Osteoblast (primary cell): ENCODE results near the gene HCFC1R1. TPM values are rescaled to one million over a fixed set of nuclear protein-coding genes. Genes with fewer than 3 reads are reported as not detected.

Experiments
- DNase-seq: peaks from one replicate; pipeline ENCODE4 v3.0.0; 2011; ENCODE audit warnings: low spot score, mixed read lengths; ENCODE audit not compliant: insufficient read length; ENCODE audit errors: missing footprints
- H2AFZ ChIP-seq: 2 replicates; pipeline ENCODE4 v1.6.0; 2011; ENCODE audit warnings: mild to moderate bottlenecking, low read length
- H3K27ac ChIP-seq: 2 replicates; pipeline ENCODE4 v1.5.1; 2011; ENCODE audit warnings: mild to moderate bottlenecking, low read depth, low read length, moderate library complexity
- H3K27me3 ChIP-seq: 2 replicates; pipeline ENCODE4 v1.6.0; 2012; ENCODE audit warnings: mild to moderate bottlenecking, control low read depth, inconsistent platforms, low read length, moderate library complexity; ENCODE audit not compliant: insufficient read depth
- H3K36me3 ChIP-seq: 2 replicates; pipeline ENCODE4 v1.5.1; 2011; ENCODE audit warnings: mild to moderate bottlenecking, low read length, control low read depth, moderate library complexity; ENCODE audit not compliant: insufficient read depth
- H3K4me1 ChIP-seq: 2 replicates; pipeline ENCODE4 v1.5.1; 2011; ENCODE audit warnings: mild to moderate bottlenecking, low read length, control low read depth, moderate library complexity; ENCODE audit not compliant: insufficient read depth
- H3K4me2 ChIP-seq: 2 replicates; pipeline ENCODE4 v1.6.0; 2011; ENCODE audit warnings: mild to moderate bottlenecking, low read length; ENCODE audit not compliant: insufficient read depth
- H3K4me3 ChIP-seq: fragments of 200-600 bp; sonication (generic); 3 replicates; pipeline ENCODE4 v1.5.1; 2012; ENCODE audit warnings: mild to moderate bottlenecking, low read length, inconsistent platforms; ENCODE audit not compliant: insufficient read depth
- H3K79me2 ChIP-seq: 2 replicates; pipeline ENCODE4 v1.6.0; 2012; ENCODE audit warnings: mild to moderate bottlenecking, low read length, control low read depth, inconsistent platforms; ENCODE audit not compliant: insufficient read depth
- H3K9me3 ChIP-seq: 2 replicates; pipeline ENCODE4 v1.5.1; 2011; ENCODE audit warnings: low read depth, low read length, control low read depth
- H4K20me1 ChIP-seq: 2 replicates; pipeline ENCODE4 v1.6.0; 2012; ENCODE audit warnings: mild to moderate bottlenecking, low read length, control low read depth; ENCODE audit not compliant: insufficient read depth
- total RNA-seq: library from RNA; depleted of rRNA; stranded (reverse); fragments of >200 nt; gene quantifications from 2 replicates; pipeline ENCODE4 v1.2.3, GENCODE V29; 2012
- TF ChIP-seq, protein P1 (sequence below): IDR thresholded peaks from 2 replicates; pipeline ENCODE4 v1.5.1; 2011; ENCODE audit warnings: mild to moderate bottlenecking, low read depth, low read length, moderate library complexity; ENCODE audit errors: extremely low read depth

HCFC1R1 gene
- total RNA-seq, 1 donor = 20.3 TPM

DNA sequence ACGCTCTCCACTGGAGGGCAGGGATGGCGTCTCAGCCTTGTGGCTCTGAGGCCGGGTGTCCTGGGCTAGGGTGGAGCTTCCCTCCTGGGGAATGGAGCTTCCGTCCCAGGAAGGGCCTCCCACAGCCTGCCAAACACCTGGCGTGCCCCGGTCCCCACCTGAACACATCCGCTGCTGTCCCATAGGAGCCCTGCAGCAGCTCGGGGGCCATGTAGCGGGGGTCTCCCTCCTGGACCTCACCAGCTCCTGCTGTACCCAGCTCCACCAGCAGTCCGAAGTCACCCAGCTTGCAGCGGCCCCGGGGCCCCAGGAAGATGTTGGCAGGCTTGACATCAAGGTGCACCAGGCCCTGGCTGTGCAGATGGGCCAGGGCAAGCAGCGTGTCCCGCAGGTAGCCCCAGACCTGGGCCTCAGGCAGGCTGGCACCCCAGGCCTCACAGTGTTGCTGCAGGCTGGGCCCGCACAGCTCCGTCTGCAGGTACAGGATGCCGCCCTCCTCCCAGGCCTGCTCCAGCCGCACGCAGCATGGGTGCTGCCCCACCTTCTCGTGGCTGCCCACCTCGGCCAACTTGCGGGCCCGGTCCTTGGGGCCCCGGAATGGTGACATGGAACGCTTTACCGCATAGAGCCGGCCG lies 48.5 kb downstream of the HCFC1R1 start:
- H3K79me2 ChIP-seq = peaks cover 10% of the 10 kb centered on the region
- H3K9me3 ChIP-seq = no peaks in the 10 kb centered on the region
- no peak for DNase-seq
- peaks cover 12% of the 10 kb centered on the region for H4K20me1 ChIP-seq
- H3K4me1 ChIP-seq = peaks cover 7% of the 10 kb centered on the region
- no peaks in the 10 kb centered on the region for H3K36me3 ChIP-seq
- no peak overlapping the region for H3K4me2 ChIP-seq
- H3K4me3 ChIP-seq = no peak overlapping the region
- no peak overlapping the region for H2AFZ ChIP-seq
- TF ChIP-seq, protein P1, sequence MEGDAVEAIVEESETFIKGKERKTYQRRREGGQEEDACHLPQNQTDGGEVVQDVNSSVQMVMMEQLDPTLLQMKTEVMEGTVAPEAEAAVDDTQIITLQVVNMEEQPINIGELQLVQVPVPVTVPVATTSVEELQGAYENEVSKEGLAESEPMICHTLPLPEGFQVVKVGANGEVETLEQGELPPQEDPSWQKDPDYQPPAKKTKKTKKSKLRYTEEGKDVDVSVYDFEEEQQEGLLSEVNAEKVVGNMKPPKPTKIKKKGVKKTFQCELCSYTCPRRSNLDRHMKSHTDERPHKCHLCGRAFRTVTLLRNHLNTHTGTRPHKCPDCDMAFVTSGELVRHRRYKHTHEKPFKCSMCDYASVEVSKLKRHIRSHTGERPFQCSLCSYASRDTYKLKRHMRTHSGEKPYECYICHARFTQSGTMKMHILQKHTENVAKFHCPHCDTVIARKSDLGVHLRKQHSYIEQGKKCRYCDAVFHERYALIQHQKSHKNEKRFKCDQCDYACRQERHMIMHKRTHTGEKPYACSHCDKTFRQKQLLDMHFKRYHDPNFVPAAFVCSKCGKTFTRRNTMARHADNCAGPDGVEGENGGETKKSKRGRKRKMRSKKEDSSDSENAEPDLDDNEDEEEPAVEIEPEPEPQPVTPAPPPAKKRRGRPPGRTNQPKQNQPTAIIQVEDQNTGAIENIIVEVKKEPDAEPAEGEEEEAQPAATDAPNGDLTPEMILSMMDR = no peak
- H3K27me3 ChIP-seq = no peaks in the 10 kb centered on the region
- no peak overlapping the region for H3K27ac ChIP-seq

DNA sequence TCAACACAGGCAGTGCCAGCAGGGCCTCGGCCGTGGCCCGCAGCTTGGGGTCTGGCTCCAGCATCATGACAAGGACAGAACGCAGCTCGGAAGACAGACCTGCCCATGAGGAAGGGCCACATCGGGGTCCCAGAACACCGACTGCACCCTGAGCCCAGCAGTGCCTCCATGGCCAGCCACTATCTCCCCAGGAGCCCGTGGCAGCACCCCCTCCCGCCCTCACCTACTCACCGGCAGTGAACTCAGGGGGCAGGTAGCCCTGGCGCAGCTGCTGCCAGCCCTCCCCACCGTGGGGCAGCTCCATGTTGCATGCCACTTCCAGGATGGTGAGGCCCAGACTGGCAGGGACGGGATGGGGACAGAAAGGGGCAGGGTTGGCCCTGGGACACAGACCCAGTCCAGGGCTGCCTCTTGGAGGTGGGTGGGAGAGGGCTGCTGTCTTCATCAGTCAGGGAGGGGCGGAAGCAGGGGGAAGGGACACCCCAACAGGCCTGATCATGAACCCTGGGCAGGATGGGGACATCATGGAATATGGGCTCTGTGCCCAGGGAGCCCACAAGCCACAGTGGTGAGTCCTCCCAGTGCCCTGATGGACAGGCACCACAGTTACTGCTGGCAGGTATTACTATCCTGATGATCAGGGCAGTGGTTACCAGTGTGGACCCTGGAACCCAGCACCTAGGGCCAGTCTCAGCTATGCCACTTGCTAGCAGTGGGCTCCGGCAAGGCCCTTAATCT lies 49.3 kb downstream of the HCFC1R1 start:
- peaks cover 4% of the 10 kb centered on the region for H3K79me2 ChIP-seq
- H4K20me1 ChIP-seq = peaks cover 12% of the 10 kb centered on the region
- no peaks in the 10 kb centered on the region for H3K36me3 ChIP-seq
- H2AFZ ChIP-seq = no peak overlapping the region
- H3K4me3 ChIP-seq = no peak overlapping the region
- no peak overlapping the region for H3K27ac ChIP-seq
- H3K4me1 ChIP-seq = peaks cover 7% of the 10 kb centered on the region
- no peak overlapping the region for H3K4me2 ChIP-seq
- no peaks in the 10 kb centered on the region for H3K9me3 ChIP-seq
- DNase-seq = no peak
- H3K27me3 ChIP-seq = no peaks in the 10 kb centered on the region
- TF ChIP-seq, protein P1 = no peak

DNA sequence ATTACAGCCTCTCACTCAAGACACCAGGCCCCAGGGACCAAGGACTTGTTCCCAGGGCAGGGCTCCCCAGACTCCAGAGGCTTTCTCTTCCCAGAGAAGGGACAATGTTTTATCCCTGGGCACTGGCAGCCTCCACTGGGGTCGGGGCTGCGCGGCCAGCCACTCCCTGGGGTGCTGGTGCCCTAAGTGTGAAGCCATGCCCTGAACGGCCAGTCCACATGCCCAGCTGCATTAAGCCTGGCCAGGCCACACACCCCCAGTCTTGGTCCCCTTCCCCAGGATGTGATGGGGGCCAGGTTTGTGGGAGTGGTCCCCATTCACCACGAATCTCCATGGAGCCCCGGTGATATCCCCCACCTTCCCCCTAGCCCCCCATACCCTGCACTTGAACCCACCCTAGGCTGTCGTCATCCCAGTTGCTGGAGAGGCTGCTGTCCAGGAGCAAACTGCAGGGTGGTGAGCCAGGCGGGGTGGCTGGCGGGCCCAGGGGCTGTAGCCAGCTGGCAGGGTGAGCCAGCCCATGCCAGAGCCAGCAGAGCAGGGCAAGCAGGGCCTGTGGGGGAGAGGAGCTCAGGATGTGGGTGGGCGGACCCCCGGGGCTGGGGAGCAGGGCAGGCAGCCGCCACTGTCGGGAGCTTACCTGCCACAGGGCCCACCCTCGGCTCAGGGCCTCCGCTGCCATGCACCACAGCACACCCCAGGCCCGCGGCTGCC lies 50.0 kb downstream of the HCFC1R1 start:
- no peak for DNase-seq
- H3K27ac ChIP-seq = no peak overlapping the region
- peaks cover 4% of the 10 kb centered on the region for H3K4me1 ChIP-seq
- peaks cover 12% of the 10 kb centered on the region for H4K20me1 ChIP-seq
- H3K27me3 ChIP-seq = no peaks in the 10 kb centered on the region
- TF ChIP-seq, protein P1 = no peak
- peaks cover 2% of the 10 kb centered on the region for H3K79me2 ChIP-seq
- no peaks in the 10 kb centered on the region for H3K36me3 ChIP-seq
- no peak overlapping the region for H2AFZ ChIP-seq
- H3K4me2 ChIP-seq = no peak overlapping the region
- H3K4me3 ChIP-seq = no peak overlapping the region
- no peaks in the 10 kb centered on the region for H3K9me3 ChIP-seq

DNA sequence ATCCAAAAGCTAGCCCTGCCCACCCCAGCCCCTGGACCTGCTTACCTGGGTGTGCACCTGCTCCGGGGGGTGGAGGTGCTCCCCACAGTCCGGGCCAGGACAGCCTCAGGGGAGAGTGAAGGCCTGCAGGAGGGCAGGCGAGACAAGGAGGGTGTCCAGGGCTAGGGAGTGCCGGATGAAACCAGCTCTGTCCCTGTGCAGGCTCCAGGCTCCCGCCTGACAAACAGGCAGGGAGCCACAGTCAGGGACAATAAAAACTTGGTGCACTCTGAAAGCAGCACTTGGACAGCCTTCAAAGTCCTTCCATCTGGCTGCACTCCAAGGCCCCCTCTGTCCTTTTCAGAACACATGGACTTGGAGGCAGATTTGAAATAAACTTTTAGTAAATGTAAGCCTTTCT lies 50.6 kb downstream of the HCFC1R1 start:
- Histone ChIP-seq H4K20me1 (peaks cover 12% of the 10 kb centered on the region), H3K36me3 (no peaks in the 10 kb centered on the region), H3K27me3 (peaks cover 2% of the 10 kb centered on the region), H2AFZ (no peak overlapping the region), H3K4me2 (no peak overlapping the region), H3K27ac (no peak overlapping the region), H3K4me3 (no peak overlapping the region), H3K79me2 (peaks cover 2% of the 10 kb centered on the region), H3K4me1 (peaks cover 4% of the 10 kb centered on the region), H3K9me3 (no peaks in the 10 kb centered on the region)
- TF ChIP-seq, protein P1 = no peak
- DNase-seq = no peak
